CD4-positive, alpha-beta T cell treated with Interleukin-17A for 4 hours (primary cell): ENCODE results near the gene OPA1.

Experiments used
- DNase-seq: peaks from one replicate; pipeline ENCODE4 v3.0.0-alpha.2; 2020; ENCODE audit warnings: mixed read lengths

OPA1 gene

DNA sequence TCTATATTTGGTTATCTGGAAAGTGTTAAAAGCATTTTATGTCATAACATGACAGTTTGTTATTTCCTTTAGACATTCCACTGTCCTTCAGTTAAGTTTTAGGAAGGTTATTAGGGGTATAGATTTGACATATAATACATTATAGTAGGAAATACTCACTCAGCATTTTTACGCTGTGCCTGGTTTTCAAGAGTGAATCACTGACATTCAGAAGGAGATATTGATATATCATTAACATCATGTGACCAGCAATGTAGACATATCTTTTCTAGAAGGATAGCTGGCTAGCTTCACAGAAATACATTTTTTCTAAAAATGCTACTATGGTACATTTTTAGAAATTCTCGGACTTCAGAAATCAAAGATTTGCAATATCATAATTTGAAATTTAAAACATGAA, 57.6 kb downstream of the OPA1 start:
- no peak for DNase-seq

- no peak for DNase-seq
Measured at GRCh38 chr3:193655831-193656433, 62.9 kb downstream of the OPA1 start.

GRCh38 chr3:193656445-193656844, 63.4 kb downstream of the OPA1 start:
- no peak for DNase-seq

- DNase-seq: no peak
Measured at GRCh38 chr3:193656878-193657282, 63.9 kb downstream of the OPA1 start.

GRCh38 chr3:193660171-193660570, 67.2 kb downstream of the OPA1 start:
- no peak for DNase-seq

DNA sequence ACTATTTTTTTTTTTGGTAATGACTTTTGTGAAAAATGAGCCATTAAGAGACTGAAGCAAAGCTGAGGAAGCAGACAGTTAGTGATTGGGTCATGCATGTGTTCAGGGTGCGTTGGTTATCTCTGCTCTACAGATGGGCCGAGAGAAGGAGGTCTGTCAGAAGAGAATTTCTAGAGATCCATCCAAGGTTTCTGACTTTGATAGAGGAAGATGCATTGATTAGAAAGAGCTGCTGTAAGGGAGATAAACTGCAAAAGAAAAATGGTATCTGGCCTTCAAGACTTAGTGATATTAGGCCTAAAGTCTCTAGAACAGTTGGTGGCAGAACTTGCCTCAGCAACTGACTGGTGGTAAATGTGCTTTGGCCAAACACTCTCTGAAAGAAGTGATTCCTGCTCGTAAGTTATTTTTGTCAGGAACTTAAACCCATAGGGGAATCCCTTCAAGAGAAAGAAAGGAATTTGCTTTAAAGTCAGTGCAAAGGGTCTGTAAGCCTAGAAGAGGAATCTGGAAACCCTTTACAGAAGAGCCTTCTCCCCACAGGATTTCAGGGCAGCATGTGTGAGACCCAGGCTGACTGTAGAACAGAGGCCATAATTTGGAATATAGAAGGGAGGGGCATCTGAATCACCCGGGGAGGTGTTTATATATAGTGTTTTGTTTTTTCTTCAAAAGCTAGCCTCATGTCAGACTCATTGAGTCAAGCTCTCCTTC, 67.8 kb downstream of the OPA1 start:
- DNase-seq: no peak

DNA sequence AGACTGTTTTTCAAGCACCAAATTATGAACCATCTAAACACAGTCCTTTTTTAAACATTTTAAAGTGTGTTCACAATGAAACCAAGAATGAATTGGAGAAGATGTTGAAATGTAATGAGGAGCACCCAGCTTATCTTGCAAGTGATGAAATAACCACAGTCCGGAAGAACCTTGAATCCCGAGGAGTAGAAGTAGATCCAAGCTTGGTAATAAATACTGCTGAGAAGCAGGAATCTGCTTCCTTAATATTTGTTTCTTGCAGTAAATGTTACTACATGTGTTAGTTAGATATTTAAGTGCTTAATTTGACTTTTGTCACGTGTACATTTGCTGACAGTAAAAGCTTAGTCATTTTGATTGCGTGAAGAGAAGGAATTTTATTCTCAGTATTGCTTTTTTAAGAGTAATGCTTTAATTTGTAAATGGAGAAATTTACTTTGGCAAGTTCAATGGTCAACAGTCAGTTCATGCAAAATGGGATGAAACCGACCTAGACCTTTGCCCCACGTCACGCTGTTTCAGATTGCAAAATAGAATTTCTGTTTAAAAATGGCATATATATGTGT, 69.8 kb downstream of the OPA1 start:
- DNase-seq: no peak

DNA sequence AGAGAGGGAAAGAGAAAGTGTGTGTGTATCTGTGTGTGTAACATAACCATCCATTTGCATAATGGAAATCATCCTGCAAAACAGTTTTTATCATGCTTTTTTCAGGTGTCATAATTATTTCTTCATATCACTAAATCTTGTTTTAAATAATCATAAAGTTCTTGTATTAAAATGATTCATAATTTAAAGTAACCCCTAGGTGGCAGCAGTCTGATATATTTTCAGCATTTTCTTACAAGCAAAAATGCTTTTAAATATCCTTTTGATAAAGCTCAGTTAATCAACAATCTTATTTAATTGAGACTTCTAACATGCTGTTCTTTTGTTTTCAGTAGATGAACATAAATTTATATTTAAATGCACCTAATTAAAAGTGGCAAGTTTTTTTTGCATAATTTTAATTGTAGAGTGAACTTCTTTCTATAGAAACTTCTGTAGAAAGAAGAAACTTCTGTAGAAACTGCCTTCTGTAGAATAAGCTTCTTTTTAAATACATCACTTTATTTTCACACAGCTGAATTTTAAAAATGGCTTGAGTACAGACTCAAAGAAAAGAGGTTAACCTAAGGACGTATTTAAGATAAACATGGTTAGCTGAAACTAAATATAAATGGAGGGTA, 72.5 kb downstream of the OPA1 start:
- no peak for DNase-seq

GRCh38 chr3:193673845-193674244, 80.8 kb downstream of the OPA1 start:
- DNase-seq: no peak

GRCh38 chr3:193674714-193675113, 81.7 kb downstream of the OPA1 start:
- DNase-seq: no peak

GRCh38 chr3:193677734-193678133, 84.7 kb downstream of the OPA1 start:
- DNase-seq: no peak

GRCh38 chr3:193680220-193680619, 87.2 kb downstream of the OPA1 start:
- DNase-seq: no peak

DNA sequence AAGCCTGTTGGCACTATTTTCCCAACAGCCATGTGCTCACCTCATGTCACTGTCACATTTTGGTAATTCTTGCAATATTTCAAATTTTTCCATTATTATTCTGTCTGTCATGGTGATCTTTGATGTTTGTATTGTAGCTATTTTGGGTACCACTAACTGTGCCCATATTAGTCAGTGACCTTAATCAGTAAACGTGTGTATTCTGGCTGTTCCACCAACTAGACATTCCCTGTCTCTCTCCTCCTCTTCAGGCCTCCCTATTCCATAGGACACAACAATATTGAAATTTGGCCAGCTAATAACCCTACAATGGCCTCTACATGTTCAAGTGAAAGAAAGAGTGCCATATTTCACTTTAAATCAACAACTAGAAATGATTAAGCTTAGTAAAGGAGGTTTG, 88.6 kb downstream of the OPA1 start:
- no peak for DNase-seq

DNA sequence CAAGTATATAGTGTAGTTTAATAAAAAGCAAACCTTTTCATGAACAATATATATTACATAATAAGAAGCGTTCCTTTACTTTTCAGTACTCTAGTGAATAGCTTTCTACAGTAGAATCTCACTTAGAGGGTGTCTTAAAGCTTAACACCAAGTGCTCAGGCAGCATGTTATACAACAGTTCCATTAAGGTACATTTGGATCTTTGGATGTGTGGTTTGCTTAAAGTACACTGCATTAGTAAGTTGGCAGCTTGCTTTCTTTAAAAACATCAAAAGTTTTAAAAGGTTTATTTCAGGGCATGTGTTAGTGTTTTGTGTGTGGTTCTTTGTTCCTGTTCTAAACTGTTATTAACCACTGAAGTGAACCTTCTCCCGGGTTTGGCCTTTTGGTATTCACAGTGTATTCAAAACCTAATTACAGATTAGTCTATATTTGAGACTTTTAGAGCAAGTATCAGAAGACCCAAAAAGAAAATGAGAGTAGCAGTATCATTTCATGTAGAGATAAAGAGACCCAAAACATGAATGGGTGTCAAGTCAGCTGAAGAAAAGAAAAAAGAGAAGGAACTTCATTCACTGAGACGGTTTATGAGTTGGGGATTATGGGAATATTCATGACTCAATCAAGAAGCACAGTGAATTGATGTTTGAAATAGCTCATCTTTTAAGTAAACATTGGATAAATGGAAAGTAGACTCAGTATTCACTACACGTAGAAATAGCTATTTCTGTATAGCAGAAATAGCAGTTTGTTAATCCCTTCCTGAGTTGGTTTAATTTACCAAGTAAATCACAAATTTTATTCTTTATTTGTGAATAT, 93.9 kb downstream of the OPA1 start:
- DNase-seq: no peak

GRCh38 chr3:193688834-193689714, 96.1 kb downstream of the OPA1 start:
- DNase-seq: no peak

DNA sequence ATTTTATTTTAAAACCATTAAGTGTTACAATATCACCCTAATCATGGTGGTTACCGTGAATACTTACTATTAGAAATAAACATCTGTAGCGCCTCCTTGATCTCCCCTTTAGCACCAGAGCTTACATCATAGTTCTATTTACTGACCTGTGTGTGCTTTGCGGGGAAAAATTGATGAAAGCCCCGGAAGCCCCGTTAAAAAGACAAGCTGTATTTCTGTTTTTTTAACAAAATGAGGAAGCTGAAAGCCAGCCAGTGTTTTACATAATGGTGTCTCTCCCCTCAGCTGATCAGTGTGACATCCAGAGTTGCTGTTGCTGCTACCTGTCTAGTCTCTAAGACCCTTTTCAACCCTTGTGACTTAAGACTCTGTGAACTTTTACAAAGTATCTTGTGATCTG, 100.8 kb downstream of the OPA1 start:
- no peak for DNase-seq

GRCh38 chr3:193701953-193702635, 109.1 kb downstream of the OPA1 start:
- no peak for DNase-seq

DNA sequence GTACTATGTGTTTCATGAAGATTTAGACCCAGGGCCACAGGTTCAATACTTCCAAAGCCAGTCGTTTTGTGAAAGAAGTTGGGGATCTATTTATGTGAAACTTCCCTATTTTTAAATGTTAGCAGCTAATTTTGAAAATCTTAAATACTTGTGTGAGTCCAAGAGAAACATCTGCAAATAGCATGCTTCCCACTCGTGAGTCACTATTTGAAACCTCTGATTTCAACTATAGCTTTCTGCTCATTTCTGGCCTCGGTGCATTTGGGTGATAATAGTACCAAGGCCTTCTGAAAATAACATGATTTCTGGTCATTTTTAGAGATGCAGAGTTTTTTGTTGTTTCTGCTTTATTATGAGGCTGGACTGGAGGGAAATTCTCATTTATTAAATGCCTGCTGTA, 110.0 kb downstream of the OPA1 start:
- no peak for DNase-seq

GRCh38 chr3:193704431-193704830, 111.4 kb downstream of the OPA1 start:
- DNase-seq: no peak

DNA sequence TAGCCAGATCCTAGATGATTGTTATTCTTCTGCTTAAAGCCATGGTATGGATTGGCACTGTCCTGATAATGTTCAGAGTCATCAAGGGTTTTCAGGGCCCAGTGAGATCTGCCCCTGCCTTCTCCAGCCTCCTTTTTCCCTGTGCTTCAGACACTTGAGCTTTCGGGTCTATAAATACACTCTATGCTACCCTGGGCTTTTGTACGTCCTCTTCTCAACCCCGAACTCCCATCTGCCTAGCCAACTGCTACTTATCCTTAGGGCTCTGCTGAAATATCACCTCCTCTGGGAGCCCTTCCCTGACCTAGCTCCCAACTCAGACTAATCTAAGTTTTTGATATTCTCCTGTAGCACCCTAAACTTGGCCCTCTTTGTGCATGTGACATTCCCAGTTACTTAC, 115.3 kb downstream of the OPA1 start:
- no peak for DNase-seq
